ENCODE results near the gene CMIP.

DNA sequence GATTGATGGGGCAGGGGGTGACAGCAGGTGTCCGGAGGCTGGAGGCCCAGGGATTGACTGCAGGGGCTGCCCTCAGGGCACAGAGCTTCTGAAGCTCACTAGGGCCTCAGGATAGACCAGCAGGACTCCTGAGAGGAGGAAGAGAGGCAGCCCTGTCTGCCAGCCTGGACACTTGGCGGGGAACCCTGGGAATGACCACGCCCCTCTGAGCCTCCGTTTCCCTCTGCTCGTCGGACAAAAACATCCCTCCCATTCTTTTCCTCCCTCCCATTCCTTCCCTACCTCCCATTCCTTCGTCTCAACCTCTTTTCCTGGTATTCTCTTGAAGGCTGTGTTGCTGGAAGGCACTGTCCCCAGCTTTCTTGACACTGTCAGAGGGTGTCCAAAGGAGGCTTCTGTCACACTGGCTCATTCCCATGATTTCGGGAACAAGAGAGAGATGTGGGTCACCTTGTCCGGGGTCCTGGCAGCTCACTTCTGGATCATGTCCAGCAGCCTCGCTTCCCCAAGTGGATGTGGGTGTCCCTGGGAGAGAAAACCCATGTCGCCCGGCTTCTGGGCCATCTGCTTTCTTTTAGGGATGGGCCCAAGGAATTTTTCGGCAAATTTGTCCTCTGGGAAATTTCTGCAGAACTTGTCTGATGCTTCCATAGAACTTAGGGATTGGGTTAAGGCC is 145.5 kb downstream of the CMIP start:
- no peak for TF ChIP-seq FOXK2 (IDR thresholded peaks at IDR 0.05)
- no peak for TF ChIP-seq ZNF384 (IDR thresholded peaks at IDR 0.05)
- TF ChIP-seq BHLHE40 (IDR thresholded peaks at IDR 0.05; ENCODE audit: borderline replicate concordance) = no peak
- no peak for TF ChIP-seq TARDBP (IDR thresholded peaks at IDR 0.05)
- no peak for TF ChIP-seq ELF4 (IDR thresholded peaks at IDR 0.05)
- no peak for TF ChIP-seq FOXA1 (IDR thresholded peaks at IDR 0.05)
- no peak for TF ChIP-seq FOXM1 (IDR thresholded peaks at IDR 0.05; ENCODE audit: borderline replicate concordance)
- TF ChIP-seq L3MBTL2 (conservative IDR thresholded peaks at IDR 0.05) = no peak
- no peak for TF ChIP-seq SUZ12 (IDR thresholded peaks at IDR 0.05)
